Stimulated activated CD4-positive, alpha-beta T cell treated with anti-CD3 and anti-CD28 coated beads, Interleukin-12 subunit alpha, Interleukin-12 subunit beta, amount 100 ng/mL, for 48 hours (primary cell): ENCODE data around the gene FLT3.
"Not testable (repeated sequence)": the region's sequence is repeated elsewhere in the genome, so short reads cannot be mapped to it uniquely, and the experiment has no call there.

Experiments used
- DNase-seq, 3 donors: peaks; one replicate each; pipeline ENCODE4 v3.0.0-alpha.2; 2020; ENCODE audit warnings: low read depth in 2 of 3, low spot score in 1 of 3

FLT3 gene

DNA sequence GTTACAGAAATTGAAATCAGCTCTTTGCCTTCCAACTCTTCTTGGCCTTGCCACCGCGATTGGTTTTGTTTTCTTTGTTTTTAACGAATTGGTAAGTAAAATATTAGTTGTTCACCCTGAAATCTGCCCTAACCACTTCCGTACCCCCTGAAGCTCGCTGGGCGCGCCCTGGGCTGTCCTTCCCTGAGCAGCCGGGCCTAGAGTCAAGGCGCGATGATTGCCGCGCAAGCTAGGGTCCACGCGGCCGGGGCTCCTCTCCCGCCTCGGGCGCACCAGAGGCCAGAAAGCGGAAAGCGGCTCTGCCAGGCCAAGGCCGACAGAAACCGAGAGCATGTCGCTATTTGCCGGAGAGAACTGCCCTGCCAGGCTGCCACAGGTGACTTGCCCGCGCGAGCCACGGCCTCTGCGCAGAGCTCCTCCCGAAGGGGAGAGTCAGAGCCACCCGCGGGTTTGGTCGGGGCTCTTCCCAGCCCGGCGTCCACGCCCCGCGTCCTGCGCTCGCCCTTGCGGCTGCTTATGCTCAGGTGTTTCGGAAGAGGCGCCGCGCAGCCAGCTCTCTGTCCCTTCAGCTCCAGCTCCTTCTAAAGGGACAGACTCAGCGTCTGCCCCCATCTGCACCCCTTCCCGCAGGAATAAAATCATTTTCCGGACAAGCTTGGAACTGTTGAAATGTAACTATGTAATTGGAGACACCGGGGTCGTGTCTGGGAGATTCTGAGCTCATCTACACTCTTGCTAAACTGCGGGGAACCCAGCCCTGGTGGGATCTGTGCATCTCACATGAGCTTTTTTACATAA is 124.6 kb downstream of the FLT3 start:
- no peak for DNase-seq

DNA sequence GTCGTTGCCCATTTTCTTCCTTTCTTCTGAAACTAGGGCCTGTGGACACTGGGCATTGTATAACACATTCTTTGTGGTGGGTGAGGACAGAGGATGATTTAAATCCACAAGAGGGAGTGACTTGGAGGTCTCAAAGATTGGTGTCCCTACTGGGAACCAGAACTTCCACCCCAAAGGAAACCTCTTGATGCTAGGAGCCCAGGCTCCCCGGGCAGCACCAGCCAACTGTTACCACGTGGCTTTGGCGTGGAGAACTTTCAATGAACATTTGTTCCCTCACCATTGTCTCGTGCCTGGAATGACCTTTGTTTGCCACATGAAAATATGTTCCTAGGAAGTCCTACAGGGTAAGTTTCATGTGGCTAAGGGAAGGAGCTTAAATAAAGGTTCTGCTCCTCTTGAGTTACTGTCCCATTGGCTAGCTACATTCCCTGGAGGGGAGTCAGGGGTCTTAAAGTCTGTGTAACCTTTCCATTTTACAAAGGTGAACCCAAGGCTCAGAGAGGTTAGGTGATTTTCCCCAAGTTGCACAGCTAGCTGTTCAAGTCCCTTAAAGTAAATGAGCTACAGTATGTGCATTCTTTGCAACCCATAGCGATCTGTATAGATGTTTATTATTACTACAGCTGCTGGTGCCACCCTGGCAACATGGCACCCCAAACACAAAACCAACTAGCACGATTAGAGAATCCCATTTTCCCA is 126.3 kb downstream of the FLT3 start:
- DNase-seq = no peak

DNA sequence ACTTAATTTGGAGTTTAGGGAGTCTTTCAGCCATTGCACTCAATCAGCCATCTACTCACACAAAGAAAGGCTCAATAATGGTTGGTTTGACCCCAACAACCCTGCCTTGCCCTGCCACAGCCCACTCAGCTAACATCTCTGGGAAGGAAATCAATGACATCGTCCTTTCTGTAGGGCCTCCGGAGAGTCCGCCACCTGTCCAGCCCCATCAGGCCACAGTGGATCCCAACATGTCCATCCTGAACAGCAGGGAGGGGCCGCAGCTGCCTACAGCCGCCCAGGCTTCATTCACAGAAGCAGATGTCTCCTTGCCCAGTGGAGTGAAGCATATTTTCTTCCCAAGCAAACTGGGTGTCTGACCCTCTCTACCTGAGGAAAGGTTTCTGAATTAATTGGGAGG is 127.1 kb downstream of the FLT3 start:
- no peak for DNase-seq

DNA sequence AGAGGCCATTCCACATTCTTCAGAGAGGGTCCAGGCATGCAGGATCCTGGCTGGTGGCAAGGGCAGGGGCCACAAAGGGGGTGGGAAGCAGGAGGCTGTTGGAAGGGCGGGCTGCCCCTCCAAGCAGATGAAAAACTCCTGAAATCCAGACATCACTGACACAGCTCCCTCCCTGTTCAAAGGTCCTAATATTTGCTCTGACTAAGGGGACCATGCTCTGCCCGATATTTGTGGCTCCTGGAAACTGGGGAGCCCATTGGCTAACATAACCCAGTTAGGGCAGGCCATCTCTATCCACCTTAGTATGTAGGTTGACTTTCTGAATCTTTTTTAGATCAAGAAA is 127.9 kb downstream of the FLT3 start:
- DNase-seq = no peak

DNA sequence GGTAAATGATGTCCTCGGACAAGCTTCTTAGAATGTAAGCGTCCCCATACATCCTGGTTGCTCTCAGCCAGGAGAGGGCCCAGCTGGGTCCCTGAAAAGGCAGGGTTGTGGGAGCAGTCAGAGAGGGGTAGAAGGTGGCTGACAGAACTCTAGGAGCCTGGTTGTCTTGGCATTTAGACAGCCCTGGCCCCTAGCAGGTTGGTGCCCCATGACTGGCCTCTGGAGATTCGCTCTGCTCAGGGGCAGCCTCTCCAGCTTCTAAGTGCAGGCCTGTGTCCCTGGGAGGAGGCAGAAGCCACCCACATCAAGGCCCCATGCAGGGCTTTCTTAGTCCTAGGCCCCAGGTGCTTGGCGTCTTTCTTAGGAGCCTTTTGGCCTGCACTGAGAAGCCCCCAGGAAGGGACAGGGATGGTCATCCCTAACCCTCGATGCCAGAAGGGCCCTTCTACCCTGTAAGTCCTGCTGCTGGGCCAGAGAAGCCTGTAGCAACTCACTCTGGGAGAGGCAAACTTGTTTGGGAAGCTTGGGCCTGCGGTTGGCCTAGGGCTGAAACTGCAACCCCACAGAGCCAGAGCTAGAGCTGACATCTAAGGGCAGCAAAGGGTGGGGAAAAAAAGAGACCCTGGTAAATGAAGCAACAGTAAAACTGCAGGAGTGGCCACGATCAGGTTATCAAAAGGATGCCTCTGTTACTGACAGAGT is 128.4 kb downstream of the FLT3 start:
- no peak for DNase-seq

DNA sequence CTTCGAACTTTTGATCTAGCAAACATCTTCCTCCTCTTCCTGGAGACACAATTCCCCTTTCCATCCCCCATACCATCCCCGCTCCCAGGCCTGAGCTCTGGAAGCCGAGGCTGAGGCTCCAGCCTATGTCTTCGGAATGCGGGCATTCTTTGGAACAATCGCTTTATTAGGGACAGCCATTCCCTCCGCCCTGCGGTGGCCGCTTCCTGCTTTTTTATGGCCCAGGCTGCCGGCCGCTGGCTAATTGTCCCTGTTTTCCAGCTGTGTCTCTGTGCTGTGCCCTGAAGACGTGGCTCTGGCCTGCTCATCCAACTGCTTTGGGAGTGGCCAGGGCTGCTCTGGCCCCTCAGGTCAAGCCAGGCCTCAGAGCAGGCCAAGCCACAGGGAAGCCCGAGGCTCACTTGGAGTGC is 129.1 kb downstream of the FLT3 start:
- no peak for DNase-seq

DNA sequence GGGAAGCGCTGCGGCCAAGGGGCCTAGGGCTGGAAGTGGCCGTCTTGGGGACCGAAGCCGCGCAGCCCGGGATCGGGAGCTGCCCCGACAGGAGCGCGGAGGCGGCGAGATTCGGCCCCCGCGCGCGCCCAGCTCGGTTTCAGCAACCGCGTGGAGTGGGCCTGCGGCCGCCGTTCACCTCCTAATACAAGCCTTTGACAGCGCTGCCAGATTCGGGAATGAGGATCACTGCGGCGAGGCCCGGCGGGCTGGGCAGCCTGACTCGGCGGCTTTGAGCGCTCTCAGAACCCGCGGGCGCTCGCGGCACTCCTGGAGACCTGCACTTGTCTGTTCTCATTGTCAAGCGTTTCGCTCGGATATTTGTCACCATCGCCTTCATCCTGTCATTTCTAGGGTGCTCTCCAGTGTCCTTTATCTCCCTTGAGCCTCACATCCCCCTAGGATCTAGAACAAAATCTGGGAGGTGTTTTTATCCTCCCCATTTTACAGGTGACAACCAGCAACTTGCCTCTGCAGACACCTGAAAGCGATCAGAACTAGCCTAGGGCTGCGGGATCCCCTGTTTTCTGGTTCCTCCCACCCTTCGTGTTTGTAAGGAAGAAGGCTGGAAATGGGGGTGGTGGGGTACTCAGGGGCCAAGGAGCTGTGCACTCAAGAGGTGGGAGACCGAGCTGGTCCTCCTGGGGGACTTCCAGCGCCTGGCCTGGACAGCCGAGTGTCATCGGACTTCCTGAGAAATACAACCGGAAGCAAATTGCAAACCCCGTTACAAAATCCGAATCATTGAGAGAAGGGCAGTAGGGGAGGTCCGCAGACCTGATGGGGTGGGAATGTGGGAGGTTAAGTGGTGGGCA is 129.8 kb downstream of the FLT3 start:
- DNase-seq = no peak

DNA sequence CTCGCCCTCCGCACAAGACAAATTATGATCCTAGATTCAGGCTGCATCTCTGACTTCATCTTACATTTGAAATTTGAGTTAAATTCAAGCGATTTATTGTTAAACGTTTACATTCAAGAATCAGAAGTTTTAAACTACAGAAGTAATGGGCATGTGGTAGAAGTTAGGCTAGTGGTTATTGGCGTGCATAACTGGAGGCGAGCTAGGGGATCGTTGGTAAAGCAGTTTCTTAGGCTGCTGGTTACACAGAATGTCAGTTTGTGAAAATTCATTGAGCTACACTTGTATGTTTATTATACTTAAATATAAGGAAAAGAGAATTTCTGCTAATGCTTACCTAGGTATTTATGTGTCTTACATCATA is 130.5 kb downstream of the FLT3 start:
- DNase-seq = no peak

DNA sequence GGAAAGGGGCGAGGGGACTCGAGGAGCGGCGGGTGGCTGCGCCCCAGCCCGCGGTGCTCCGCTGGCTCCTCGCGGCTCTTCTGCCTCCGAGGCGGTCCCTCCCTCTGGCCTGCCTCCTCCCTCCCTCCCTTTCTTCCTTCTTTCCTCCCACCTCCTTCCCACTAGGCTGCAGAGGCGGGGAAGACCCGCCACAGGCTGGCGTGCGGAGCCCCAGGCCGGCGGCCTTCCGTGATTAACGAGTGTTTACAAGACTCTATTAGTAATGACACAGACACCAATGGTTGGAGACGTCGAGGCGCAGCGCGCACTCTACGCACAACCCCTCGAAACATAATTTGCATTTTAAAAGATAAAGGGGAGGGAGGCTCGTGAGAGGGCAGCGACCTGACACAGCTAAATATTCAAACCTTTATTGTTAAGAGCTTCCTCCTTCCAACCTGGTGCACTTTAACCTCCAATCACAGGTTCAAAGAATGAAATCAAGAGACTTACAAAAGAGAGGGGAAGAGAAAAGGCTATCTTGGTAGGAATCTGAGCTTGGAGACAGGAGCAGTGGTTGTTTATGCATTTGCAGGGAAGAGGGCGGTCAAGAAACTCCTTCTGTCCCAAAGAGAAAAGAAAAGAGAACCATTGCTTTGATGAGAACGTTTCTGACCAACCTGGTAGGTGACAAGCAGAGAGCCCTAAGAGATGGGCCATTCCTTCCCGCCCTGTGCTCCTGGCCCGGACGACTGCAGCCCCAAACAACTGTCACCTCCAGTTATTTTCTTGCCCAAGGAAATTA is 131.1 kb downstream of the FLT3 start, which contains the start of gene CDX2:
TSS of gene CDX2 (minus strand) at position 234 of the 784 bp plus-strand sequence. CDS start 309 bp downstream, outside the sequence.
- DNase-seq = no peak

DNA sequence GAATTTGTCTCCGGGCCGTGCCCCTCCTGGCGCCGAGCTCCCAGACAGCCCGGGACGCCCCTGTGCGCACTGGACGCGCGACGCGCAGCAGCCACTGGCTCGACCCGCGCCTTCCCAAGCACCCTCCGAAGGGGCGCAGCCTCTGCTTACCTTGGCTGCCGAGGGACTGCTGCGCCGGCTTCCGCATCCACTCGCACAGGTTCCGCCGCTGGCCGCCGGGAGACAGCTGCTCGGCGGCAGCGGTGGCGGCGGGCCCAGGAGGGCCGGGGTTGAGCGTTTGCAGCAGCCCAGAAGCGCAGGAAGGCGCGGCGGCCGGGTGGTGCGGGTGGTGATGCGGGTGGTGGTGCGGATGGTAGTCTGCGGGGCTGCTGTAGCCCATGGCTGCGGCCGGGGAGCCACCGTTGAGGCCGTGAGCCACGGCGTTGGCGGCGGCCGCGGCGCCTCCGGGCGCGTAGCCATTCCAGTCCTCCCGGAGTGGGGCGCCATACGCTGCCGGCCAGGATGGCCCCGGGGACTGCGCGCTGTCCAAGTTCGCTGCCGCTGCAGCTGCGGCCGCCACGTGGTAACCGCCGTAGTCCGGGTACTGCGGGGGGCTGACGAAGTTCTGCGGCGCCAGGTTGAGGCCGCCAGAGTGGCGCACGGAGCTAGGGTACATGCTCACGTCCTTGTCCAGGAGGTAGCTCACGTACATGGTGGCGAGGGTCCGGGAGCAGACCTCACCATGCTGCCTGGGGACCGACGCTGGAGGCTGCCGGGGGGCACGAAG is 131.9 kb downstream of the FLT3 start:
- no peak for DNase-seq

DNA sequence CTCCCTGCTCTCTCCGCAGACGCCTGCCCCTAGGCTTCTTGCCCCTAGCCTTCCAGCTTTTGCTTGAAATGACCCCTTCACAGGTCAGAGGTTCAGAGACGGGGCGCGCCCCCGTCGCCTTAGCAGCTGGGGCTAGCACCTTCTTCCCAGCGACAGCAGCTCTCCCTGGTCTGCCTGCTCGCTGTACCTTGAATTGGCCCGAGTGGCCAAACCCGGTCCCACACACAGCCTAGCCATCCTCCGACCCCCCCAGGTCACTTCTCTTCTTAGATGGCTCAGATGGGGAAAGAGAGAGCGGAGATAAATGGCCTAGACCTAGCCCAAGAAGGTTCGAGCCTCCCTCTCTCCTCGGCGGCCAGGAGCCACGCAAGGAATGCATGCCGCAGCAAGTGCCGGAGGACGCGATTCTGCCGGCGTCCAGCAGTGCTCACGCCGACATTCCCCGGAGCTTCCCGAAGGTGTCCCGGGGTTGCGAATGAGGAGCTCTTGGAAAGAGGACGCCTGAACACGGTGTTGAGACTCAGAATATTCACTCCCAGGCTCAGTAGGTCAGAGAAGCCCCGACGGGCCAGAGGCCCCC is 132.6 kb downstream of the FLT3 start:
- DNase-seq = no peak

DNA sequence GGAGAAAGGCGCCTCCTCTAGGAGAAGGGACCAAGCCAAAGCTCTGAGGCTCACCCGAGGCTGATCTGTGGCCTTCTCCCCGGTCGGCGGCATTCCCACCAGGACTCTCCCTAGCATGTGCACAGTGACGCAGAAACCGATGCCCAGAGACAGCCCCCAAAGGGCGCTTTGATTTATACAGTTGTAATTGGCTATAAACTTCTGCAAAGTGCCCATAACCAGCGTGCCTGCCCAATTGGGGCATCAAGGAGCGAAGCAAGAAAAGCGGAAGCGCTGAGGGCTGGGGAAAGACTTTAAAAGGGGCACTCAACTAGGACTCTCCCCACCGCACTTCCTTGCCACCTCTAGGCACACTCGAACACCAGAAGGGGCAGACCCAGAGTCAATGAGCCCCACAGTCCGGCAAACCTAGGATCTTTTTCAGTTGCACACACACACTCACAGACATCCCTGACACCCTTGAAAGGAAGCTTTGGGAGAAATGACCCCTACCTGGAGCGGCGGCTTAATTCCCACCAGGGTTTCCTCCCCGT is 133.1 kb downstream of the FLT3 start:
- DNase-seq = no peak

DNA sequence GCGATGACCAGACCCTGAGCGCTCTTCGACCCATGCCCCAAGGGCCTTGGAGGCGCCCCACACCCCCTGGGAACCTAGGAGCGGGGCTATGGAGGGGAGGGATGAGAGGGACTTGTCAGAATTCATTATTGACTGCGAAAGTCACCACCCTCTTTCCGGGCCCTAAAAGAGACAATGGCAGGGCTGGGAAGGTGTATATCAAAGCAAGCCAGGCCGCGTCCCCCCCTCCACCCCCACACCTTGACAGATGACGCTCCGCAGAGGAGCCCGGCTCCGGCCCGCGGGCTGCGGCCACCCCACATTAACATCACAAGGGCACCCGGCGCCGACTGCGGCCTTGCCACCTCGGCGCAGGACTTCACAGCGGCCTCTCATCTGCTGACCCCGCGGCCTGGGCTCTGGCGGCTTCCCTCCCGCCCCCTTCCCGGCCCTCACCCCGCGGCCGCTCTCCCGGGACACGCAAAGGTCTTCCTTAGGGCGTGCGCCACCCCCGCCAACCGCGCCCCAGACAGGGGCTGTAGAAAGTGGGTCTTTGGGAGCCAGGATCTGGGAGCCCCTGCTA is 133.7 kb downstream of the FLT3 start:
- DNase-seq = no peak

DNA sequence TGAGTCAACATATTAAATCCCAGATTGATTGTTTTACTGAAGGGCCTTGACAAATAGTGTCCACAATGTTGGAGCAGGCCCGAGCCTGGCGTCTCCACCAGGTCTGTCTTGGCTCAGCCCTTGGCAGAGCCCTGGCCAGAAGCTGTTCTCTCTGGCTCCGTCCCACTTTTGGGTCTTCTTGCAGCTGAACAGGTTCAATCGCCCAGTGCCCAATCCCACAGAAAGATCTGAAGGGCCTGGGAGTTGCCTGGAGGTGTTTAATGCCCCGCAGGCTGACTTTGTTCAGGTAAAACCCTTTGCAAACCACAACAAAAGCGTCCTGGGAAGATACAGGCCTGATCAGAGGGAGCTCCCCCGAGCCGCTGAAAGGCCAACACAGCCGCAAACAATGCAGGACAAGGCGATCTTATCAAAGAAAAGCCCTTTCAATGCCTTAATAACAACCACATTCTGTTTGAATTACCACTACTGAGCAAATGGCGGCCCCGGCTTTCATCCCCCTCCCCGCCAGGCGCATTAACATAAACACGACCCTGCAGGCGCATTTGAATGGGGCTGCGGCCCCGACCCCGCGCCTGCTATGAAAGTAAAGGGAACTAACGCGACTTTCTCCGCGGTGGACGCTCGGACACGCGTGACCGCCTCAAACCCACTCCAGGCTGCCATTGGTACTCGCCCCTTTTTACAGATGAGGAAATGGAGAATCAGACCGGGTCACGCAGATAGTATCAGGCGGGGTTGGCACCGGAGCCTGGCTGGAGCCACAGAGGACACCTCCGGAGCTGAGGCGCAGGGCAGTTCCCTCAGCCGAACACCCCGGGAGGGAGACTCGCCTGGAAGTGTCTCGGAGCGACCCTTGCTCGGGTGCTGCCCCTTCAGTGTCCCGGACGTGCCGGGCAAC is 134.4 kb downstream of the FLT3 start:
- DNase-seq = no peak

DNA sequence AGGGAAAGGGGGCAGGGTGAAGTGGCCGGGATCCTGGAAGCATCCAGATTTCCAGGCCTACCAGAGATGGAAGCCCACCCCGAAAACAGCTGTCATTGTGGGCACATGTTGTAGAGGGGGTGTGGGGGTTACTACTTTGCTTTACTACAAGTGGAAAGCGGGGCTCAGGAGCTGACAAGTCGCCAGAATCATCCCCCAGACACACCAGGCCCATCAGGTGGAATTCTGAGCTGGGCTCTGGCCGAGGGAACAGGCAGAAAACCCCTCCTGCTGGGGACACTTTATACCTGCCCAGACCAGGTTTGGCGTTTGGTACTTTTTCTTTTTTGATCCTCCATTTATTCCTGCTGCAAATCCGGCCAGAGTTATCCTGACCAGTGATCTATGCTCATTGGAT is 135.0 kb downstream of the FLT3 start:
- no peak for DNase-seq

DNA sequence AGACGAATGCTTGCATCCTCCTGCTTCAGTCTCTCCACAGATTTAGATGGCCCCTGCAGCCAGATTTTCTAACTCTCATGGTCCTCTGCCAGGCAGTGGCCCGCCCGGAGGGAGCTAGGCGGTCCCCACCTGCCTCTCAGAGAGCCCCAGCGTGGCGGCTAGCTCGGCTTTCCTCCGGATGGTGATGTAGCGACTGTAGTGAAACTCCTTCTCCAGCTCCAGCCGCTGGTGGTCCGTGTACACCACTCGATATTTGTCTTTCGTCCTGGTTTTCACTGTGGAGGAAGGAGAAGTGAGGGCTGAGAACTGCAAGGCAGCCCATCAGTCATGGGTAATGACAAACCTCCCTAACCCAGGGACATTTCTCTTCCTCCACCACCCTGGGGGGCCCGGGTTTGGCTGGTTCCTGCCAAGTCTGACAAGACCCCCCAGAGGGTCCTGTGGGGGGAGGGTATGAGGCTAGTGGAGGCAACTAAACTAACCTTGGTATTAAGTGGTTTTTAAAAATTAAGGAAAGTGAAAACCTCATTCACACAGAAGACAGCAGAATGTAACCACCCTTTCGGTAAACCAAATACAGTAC is 135.5 kb downstream of the FLT3 start:
- no peak for DNase-seq

DNA sequence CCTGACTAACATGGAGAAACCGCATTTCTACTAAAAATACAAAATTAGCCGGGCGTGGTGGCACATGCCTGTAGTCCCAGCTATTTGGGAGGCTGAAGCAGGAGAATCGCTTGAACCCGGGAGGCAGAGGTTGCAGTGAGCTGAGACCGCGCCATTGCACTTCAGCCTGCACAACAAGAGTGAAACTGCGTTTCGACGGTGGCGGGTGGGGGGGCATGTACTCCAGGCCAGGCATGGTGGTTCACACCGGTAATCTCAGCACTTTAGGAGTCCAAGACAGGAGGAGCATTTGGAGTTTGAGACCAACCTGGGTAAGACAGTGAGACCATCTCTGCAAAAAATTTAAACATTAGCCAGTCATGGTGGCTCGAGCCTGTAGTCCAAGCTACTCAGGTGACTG is 136.2 kb downstream of the FLT3 start:
- DNase-seq = not testable (repeated sequence)
